Right atrium auricular region (tissue), 2 donors: ENCODE measurements around the gene PWP2. TPM values are rescaled to one million over a fixed set of nuclear protein-coding genes. Genes with fewer than 3 reads are reported as not detected.

ENCODE experiments used
- DNase-seq: peaks from one replicate; pipeline ENCODE4 v3.0.0-alpha.2; 2019; ENCODE audit warnings: low spot score
- H3K27ac ChIP-seq, 2 donors: fragments of 200-600 bp; sonication (generic); 1 replicate in 1 of 2; 2 replicates in 1 of 2; pipeline ENCODE4 v1.5.1; 2016 to 2019
- H3K27me3 ChIP-seq, 2 donors: fragments of 200-600 bp; sonication (generic); one replicate each; pipeline versions ENCODE4 v1.5.1 to v1.6.0; 2017 to 2019
- H3K36me3 ChIP-seq: fragments of 200-600 bp; sonication (generic); one replicate; pipeline ENCODE4 v1.5.1; 2016
- H3K4me1 ChIP-seq, 2 donors: fragments of 200-600 bp; sonication (generic); one replicate each; pipeline versions ENCODE4 v1.5.1 to v1.6.0; 2017 to 2019
- H3K4me3 ChIP-seq, 2 donors: fragments of 200-600 bp; sonication (generic); 1 replicate in 1 of 2; 2 replicates in 1 of 2; pipeline ENCODE4 v1.5.1; 2017 to 2019; ENCODE audit warnings: mild to moderate bottlenecking in 1 of 2, moderate library complexity in 1 of 2
- H3K9me3 ChIP-seq, 2 donors: fragments of 200-600 bp; sonication (generic); one replicate each; pipeline ENCODE4 v1.5.1; 2019
- total RNA-seq, 2 donors: library from RNA; depleted of rRNA; stranded (reverse); fragments of >200 nt; gene quantifications; one replicate each; pipeline ENCODE4 v1.1.0, GENCODE V29; 2016
- TF ChIP-seq, protein P1 (sequence below), 2 donors: fragments of 200-600 bp; sonication (generic); IDR thresholded peaks; one replicate each; pipeline ENCODE4 v1.5.1; 2019; ENCODE audit warnings: antibody characterized with exemption in 2 of 2

PWP2 gene
- total RNA-seq, 2 donors from 2014 or later: 3.1 to 10.4 TPM

DNA sequence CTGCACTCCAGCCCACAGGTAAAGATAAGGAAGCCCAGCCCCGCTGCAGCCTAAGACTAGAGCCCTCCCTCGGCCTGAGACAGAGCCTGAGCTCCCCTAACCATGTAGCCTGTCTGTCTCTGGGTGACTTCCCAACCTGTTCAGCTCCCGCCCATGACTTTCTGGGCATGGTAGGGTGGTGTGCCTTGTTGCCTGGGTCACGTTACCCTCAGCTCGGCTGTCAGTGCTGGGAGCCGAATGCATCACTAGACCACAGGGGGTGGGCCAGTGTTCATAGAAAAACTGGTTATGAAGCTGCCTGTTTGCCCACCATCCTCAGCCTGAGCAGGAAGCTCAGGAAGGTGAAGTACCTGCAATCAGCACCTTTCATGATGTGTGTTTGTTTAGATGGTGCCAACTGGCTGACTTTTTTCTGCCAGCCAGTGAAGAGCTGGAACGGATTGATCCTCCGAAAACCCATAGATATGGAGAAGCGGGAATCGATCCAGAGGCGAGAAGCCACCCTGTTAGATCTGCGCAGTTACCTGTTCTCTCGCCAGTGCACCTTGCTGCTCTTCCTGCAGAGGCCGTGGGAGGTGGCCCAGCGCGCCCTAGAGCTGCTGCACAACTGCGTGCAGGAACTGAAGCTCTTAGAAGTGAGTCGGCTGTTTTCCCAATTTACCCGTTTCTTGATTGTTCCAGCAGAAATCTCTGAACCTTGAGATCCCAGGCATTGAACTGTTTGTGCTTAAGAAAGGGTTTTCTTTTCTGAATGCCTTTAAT, 43.9 kb upstream of the PWP2 start:
- no peak overlapping the region for H3K27ac ChIP-seq
- no peaks in the 10 kb centered on the region for H3K27me3 ChIP-seq
- TF ChIP-seq, protein P1, sequence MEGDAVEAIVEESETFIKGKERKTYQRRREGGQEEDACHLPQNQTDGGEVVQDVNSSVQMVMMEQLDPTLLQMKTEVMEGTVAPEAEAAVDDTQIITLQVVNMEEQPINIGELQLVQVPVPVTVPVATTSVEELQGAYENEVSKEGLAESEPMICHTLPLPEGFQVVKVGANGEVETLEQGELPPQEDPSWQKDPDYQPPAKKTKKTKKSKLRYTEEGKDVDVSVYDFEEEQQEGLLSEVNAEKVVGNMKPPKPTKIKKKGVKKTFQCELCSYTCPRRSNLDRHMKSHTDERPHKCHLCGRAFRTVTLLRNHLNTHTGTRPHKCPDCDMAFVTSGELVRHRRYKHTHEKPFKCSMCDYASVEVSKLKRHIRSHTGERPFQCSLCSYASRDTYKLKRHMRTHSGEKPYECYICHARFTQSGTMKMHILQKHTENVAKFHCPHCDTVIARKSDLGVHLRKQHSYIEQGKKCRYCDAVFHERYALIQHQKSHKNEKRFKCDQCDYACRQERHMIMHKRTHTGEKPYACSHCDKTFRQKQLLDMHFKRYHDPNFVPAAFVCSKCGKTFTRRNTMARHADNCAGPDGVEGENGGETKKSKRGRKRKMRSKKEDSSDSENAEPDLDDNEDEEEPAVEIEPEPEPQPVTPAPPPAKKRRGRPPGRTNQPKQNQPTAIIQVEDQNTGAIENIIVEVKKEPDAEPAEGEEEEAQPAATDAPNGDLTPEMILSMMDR (IDR thresholded peaks at IDR 0.05): no peak
- no peaks in the 10 kb centered on the region for H3K9me3 ChIP-seq
- peaks cover 55% of the 10 kb centered on the region for H3K36me3 ChIP-seq
- H3K4me3 ChIP-seq: no peak overlapping the region
- DNase-seq: no peak
- no peaks in the 10 kb centered on the region for H3K4me1 ChIP-seq

DNA sequence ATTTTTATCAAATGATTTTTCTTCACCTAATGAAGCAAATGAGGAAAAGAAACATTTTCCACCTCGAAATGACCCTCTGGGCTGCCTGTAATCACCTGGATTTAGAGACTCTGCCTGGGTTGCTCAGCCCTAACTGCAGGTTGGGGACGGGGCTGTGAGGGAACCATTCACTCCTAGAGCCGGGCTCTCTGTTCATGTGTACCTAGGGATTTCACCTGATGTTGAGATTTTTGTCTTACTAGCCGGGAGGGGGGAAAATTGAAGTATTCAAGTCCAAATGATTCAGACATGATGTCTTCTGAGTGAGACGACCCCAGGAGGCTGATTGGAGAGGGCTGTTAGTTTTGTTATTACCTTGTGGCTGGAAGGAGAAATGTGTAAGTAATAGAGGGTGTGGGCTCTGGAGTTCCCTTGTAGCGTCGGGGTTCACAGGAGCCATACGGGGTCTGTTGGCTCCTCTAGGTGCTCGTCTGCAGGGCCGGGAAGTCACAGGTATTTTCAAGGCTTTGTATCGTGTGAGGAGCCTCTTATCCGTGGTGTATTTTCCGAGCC, 42.3 kb upstream of the PWP2 start:
- Histone ChIP-seq H3K27me3 (no peaks in the 10 kb centered on the region), H3K4me3 (no peak overlapping the region), H3K36me3 (peaks cover 57% of the 10 kb centered on the region), H3K4me1 (no peaks in the 10 kb centered on the region), H3K27ac (no peak overlapping the region), H3K9me3 (no peaks in the 10 kb centered on the region)
- no peak for DNase-seq
- TF ChIP-seq, protein P1 (IDR thresholded peaks at IDR 0.05): no peak

DNA sequence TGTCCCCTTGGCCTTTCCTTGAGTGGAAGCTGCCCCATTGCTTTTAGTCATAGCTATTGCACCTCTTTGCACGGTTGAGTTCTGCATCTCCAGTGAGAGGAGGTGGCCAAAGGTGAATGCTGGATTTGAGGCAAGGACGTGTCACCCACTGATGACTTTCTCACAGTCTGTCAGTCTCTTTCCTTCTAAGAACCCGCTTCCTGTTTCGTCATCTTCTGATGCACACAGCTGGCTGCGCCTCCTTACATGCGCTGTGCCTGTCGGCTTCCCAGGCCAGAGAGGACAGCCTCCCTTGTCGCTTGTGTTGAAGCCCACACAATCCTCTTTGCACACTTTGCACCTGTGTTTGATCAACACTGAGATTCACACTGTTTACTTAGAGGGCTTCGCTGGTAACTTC, 41.8 kb upstream of the PWP2 start:
- Histone ChIP-seq H3K36me3 (peaks cover 54% of the 10 kb centered on the region), H3K9me3 (no peaks in the 10 kb centered on the region), H3K27me3 (no peaks in the 10 kb centered on the region), H3K27ac (no peak overlapping the region), H3K4me1 (no peaks in the 10 kb centered on the region), H3K4me3 (no peak overlapping the region)
- DNase-seq: no peak
- TF ChIP-seq, protein P1 (IDR thresholded peaks at IDR 0.05): no peak

DNA sequence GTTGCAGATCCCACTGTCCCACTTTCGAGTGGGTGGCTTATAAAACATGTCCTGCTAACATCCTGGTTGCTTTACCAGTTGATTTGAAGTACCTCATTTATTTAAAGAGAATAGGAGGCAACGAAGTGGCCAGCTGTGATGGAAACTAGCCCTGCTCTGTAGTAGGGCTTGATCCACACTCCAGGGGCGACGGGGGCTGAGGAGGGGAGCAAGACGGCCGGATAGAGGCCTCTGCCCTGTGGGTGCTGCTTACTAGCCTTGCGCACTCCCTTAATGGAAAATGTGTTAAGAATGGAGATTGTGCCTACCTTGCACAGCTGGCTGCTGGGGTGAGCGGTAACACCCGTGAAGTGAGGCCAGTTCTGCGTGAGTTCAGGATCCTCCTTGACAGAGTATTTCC, 41.1 kb upstream of the PWP2 start:
- Histone ChIP-seq H3K27ac (no peak overlapping the region), H3K27me3 (no peaks in the 10 kb centered on the region), H3K9me3 (no peaks in the 10 kb centered on the region), H3K4me1 (no peaks in the 10 kb centered on the region), H3K4me3 (no peak overlapping the region), H3K36me3 (peaks cover 48% of the 10 kb centered on the region)
- TF ChIP-seq, protein P1 (IDR thresholded peaks at IDR 0.05): no peak
- DNase-seq: no peak

DNA sequence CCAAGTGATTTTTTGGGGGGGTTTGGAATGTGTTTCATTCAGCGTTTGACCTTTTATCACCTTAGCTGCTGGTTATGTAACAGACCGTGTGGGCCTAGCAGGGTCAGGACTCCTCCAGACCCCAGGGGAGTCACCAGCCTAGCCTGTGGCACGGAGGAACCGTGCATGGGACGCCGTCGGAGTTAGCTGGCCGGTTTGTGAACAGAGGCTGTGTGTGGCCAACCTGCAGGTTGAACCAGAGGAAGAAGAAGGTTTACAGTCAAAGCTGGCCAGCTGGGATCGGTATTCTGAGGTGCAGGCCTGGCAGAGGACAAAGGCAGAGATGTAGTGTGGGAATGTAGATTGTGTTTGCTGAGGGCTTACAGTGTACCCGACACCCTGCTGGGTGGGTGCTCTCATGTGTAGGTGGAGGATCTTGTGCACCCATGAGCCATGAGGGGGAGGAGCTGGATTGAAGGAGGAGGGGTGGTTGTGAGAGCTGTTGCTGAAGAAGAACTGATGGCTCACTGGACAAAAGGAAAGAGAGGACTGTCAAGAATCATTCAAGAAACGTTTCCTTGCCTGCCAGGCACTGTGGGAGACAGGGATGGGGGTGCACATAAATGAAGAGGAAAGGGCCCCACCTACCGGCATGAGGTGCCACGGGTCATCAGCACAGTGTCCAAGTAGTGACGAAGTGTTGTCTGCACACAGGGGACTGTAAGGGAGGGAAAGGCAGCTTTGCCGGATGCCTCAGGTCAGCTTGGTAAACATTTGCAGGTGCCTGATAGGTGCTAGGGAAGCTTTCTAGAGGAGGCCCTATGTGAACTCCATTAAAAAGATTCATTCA, 40.0 kb upstream of the PWP2 start:
- Histone ChIP-seq H3K4me1 (no peaks in the 10 kb centered on the region), H3K4me3 (no peak overlapping the region), H3K9me3 (no peaks in the 10 kb centered on the region), H3K36me3 (peaks cover 50% of the 10 kb centered on the region), H3K27me3 (no peaks in the 10 kb centered on the region), H3K27ac (no peak overlapping the region)
- DNase-seq: no peak
- TF ChIP-seq, protein P1 (IDR thresholded peaks at IDR 0.05): no peak
